H1 (cell line): Measurements from ENCODE around the gene TFPI2. TPM values are rescaled to one million over a fixed set of nuclear protein-coding genes. Genes with fewer than 3 reads are reported as not detected.

Source experiments
- CTCF ChIA-PET: fragments of 300-600 bp; sonication (Branson Sonifier 250); formaldehyde crosslinking; loops from one replicate; lab custom pipeline; 2021; ENCODE audit not compliant: partially characterized antibody; lab: Charles Lee
- POLR2A ChIA-PET: fragments of 300-600 bp; sonication (Branson Sonifier 250); formaldehyde crosslinking; loops from one replicate; lab custom pipeline; 2021; ENCODE audit warnings: inconsistent platforms; ENCODE audit not compliant: partially characterized antibody; lab: Charles Lee
- DNase-seq, 2 experiments: peaks; one replicate each; pipeline versions ENCODE4 v3.0.0 to v3.0.0-alpha.2; 2010 to 2022; ENCODE audit warnings: low spot score in 2 of 2, low read depth in 1 of 2, mixed read lengths in 1 of 2
- FAIRE-seq: peaks from 2 replicates; lab custom pipeline; 2011; peaks lifted over from hg19 to GRCh38; lab: Jason Lieb, UNC
- H2AFZ ChIP-seq: 2 replicates; pipeline ENCODE4 v1.8.1; 2012; ENCODE audit warnings: low read length, inconsistent platforms
- H2AK5ac ChIP-seq: 2 replicates; pipeline ENCODE4 v1.6.1; 2013; ENCODE audit warnings: low read depth, low read length
- H2BK120ac ChIP-seq: replicated peaks from 2 replicates; pipeline ENCODE3; 2013; ENCODE audit warnings: low read depth, low read length, inconsistent platforms
- H2BK12ac ChIP-seq: 2 replicates; pipeline ENCODE4 v1.6.1; 2013; ENCODE audit warnings: low read depth, low read length
- H2BK15ac ChIP-seq: 2 replicates; pipeline ENCODE4 v1.6.1; 2013; ENCODE audit warnings: low read length
- H2BK20ac ChIP-seq: 2 replicates; pipeline ENCODE4 v1.6.1; 2013; ENCODE audit warnings: low read length
- H2BK5ac ChIP-seq: 2 replicates; pipeline ENCODE4 v1.6.1; 2013; ENCODE audit warnings: low read depth, low read length
- H3K14ac ChIP-seq: 2 replicates; pipeline ENCODE4 v1.6.1; 2013; ENCODE audit warnings: inconsistent platforms; ENCODE audit not compliant: insufficient read length
- H3K18ac ChIP-seq: 2 replicates; pipeline ENCODE4 v1.6.1; 2013; ENCODE audit warnings: low read length; ENCODE audit errors: extremely low read depth
- H3K23ac ChIP-seq: 2 replicates; pipeline ENCODE4 v1.6.1; 2013; ENCODE audit warnings: inconsistent platforms; ENCODE audit not compliant: insufficient read length
- H3K23me2 ChIP-seq: 2 replicates; pipeline ENCODE4 v1.6.1; 2013; ENCODE audit warnings: low read depth, low read length
- H3K27ac ChIP-seq: 2 replicates; pipeline ENCODE4 v1.6.1; 2011; ENCODE audit warnings: low read depth, low read length, inconsistent platforms
- H3K27me3 ChIP-seq, 4 experiments: replicated peaks in 1 of 4; 1 replicate in 1 of 4; 2 replicates in 3 of 4; pipeline versions ENCODE4 v1.6.1 to v1.8.1; 2011 to 2013; ENCODE audit warnings: low read length in 3 of 4, mild to moderate bottlenecking in 3 of 4, inconsistent platforms in 2 of 4, mixed read lengths in 2 of 4, moderate library complexity in 1 of 4; ENCODE audit not compliant: control insufficient read depth in 3 of 4, insufficient read depth in 3 of 4; ENCODE audit errors: extremely low read depth in 1 of 4
- H3K36me3 ChIP-seq, 4 experiments: 2 replicates each; pipeline versions ENCODE4 v1.6.1 to v1.8.1; 2011 to 2013; ENCODE audit warnings: mild to moderate bottlenecking in 4 of 4, low read length in 3 of 4, moderate library complexity in 2 of 4, control low read depth in 1 of 4, inconsistent platforms in 1 of 4; ENCODE audit not compliant: insufficient read depth in 4 of 4, control insufficient read depth in 2 of 4
- H3K4ac ChIP-seq: replicated peaks from 2 replicates; pipeline ENCODE3; 2013; ENCODE audit warnings: low read length, low read depth, mixed read lengths, inconsistent platforms; ENCODE audit not compliant: insufficient read length
- H3K4me1 ChIP-seq, 4 experiments: replicated peaks in 1 of 4; 1 replicate in 1 of 4; 2 replicates in 3 of 4; pipeline versions ENCODE4 v1.6.1 to v1.8.1; 2011 to 2013; ENCODE audit warnings: low read length in 3 of 4, inconsistent platforms in 2 of 4, mixed read lengths in 1 of 4; ENCODE audit not compliant: insufficient read depth in 4 of 4, control insufficient read depth in 3 of 4
- H3K4me2 ChIP-seq, 2 experiments: 2 replicates each; pipeline versions ENCODE4 v1.6.1 to v1.8.1; 2011 to 2013; ENCODE audit warnings: low read depth in 2 of 2, low read length in 2 of 2, control low read depth in 1 of 2, inconsistent platforms in 1 of 2, mild to moderate bottlenecking in 1 of 2; ENCODE audit not compliant: insufficient read depth in 1 of 2
- H3K4me3 ChIP-seq, 4 experiments: fragments of 200-600, 300-600 bp in 1 of 4; sonication (generic), shearing (Covaris generic), sonication (Bioruptor Twin) in 1 of 4; 2 replicates each; pipeline versions ENCODE4 v1.5.1 to v1.8.1; 2011 to 2016; ENCODE audit warnings: low read length in 4 of 4, low read depth in 3 of 4, control low read depth in 2 of 4, inconsistent platforms in 2 of 4, mild to moderate bottlenecking in 2 of 4, mixed read lengths in 1 of 4, moderate library complexity in 1 of 4; ENCODE audit not compliant: insufficient read depth in 2 of 4; ENCODE audit errors: extremely low read depth in 1 of 4
- H3K56ac ChIP-seq: replicated peaks from 2 replicates; pipeline ENCODE3; 2013; ENCODE audit warnings: low read depth, mild to moderate bottlenecking, mixed read lengths, low read length, inconsistent platforms; ENCODE audit not compliant: insufficient read length
- H3K79me1 ChIP-seq: 2 replicates; pipeline ENCODE4 v1.6.1; 2013; ENCODE audit warnings: low read depth, low read length, control low read depth
- H3K79me2 ChIP-seq, 2 experiments: 2 replicates each; pipeline versions ENCODE4 v1.6.1 to v1.8.1; 2012 to 2013; ENCODE audit warnings: low read length in 2 of 2, mild to moderate bottlenecking in 2 of 2, inconsistent platforms in 1 of 2; ENCODE audit not compliant: insufficient read depth in 2 of 2, control insufficient read depth in 1 of 2
- H3K9ac ChIP-seq, 4 experiments: replicated peaks in 1 of 4; 1 replicate in 1 of 4; 2 replicates in 3 of 4; pipeline versions ENCODE4 v1.6.1 to v1.8.1; 2011 to 2013; ENCODE audit warnings: low read depth in 3 of 4, low read length in 3 of 4, control low read depth in 2 of 4, mild to moderate bottlenecking in 2 of 4, moderate library complexity in 2 of 4, inconsistent platforms in 1 of 4; ENCODE audit errors: extremely low read depth in 1 of 4
- H3K9me3 ChIP-seq, 2 experiments: 2 replicates each; pipeline versions ENCODE4 v1.6.1 to v1.8.1; 2012 to 2013; ENCODE audit warnings: mild to moderate bottlenecking in 2 of 2, moderate library complexity in 2 of 2, control low read depth in 1 of 2, inconsistent platforms in 1 of 2, low read depth in 1 of 2, low read length in 1 of 2, mixed read lengths in 1 of 2; ENCODE audit not compliant: insufficient read depth in 2 of 2
- H4K20me1 ChIP-seq, 2 experiments: replicated peaks in 1 of 2; 2 replicates each; pipeline versions ENCODE3 to v1.8.1; 2011 to 2013; ENCODE audit warnings: inconsistent platforms in 2 of 2, low read length in 2 of 2, mild to moderate bottlenecking in 1 of 2; ENCODE audit not compliant: insufficient read depth in 2 of 2, control insufficient read depth in 1 of 2
- H4K5ac ChIP-seq: 2 replicates; pipeline ENCODE4 v1.6.1; 2013; ENCODE audit warnings: low read length, low read depth, mixed read lengths, inconsistent platforms; ENCODE audit not compliant: insufficient read length
- H4K8ac ChIP-seq: 2 replicates; pipeline ENCODE4 v1.8.0; 2013; ENCODE audit warnings: mild to moderate bottlenecking, moderate library complexity, low read length, inconsistent platforms; ENCODE audit not compliant: insufficient read depth; ENCODE audit errors: extremely low read depth
- H4K91ac ChIP-seq: replicated peaks from 2 replicates; pipeline ENCODE3; 2013; ENCODE audit warnings: low read length, mixed read lengths, inconsistent platforms; ENCODE audit not compliant: insufficient read length
- ATF2 ChIP-seq: IDR thresholded peaks from 2 replicates; pipeline ENCODE4 v1.6.1; 2012; ENCODE audit warnings: low read length, inconsistent platforms
- CBX5 ChIP-seq: fragments of 300-800, 300-1000 bp; sonication (generic); IDR thresholded peaks from 2 replicates; pipeline ENCODE4 v1.7.1; 2016; ENCODE audit warnings: antibody characterized with exemption, low read length, low read depth
- CHD2 ChIP-seq: IDR thresholded peaks from 2 replicates; pipeline ENCODE4 v1.6.1; 2012; ENCODE audit warnings: low read length, improper control_type of control experiment
- CTCF ChIP-seq, 3 experiments: IDR thresholded peaks; 1 replicate in 2 of 3; 2 replicates in 1 of 3; pipeline versions ENCODE4 v1.5.1 to v1.6.1; 2011; ENCODE audit warnings: low read length in 3 of 3, mild to moderate bottlenecking in 3 of 3, inconsistent platforms in 2 of 3, low read depth in 1 of 3, moderate library complexity in 1 of 3; ENCODE audit not compliant: insufficient read depth in 1 of 3; ENCODE audit errors: control extremely low read depth in 1 of 3
- EP300 ChIP-seq, 2 experiments: IDR thresholded peaks; 1 replicate in 1 of 2; 2 replicates in 1 of 2; pipeline ENCODE4 v1.6.1; 2011 to 2012; ENCODE audit warnings: low read depth in 2 of 2, low read length in 2 of 2, mild to moderate bottlenecking in 2 of 2, borderline replicate concordance in 1 of 2, inconsistent platforms in 1 of 2, moderate library complexity in 1 of 2
- GABPA ChIP-seq: IDR thresholded peaks from 2 replicates; pipeline ENCODE4 v1.6.1; 2011; ENCODE audit warnings: mild to moderate bottlenecking, low read length, moderate library complexity, borderline replicate concordance; ENCODE audit not compliant: insufficient read depth
- GTF2F1 ChIP-seq: IDR thresholded peaks from 2 replicates; pipeline ENCODE4 v1.6.1; 2012; ENCODE audit warnings: low read depth, low read length, improper control_type of control experiment, borderline replicate concordance
- KDM1A ChIP-seq: fragments of 200-600, 300-600 bp; sonication (generic); IDR thresholded peaks from 2 replicates; pipeline ENCODE4 v1.7.1; 2016; ENCODE audit warnings: mild to moderate bottlenecking, low read length, borderline replicate concordance
- SIN3A ChIP-seq, 2 experiments: IDR thresholded peaks in 1 of 2; conservative IDR thresholded peaks in 1 of 2; 2 replicates each; pipeline ENCODE4 v1.6.1; 2011 to 2012; ENCODE audit warnings: low read length in 2 of 2, improper control_type of control experiment in 1 of 2, low read depth in 1 of 2, mild to moderate bottlenecking in 1 of 2
- TAF1 ChIP-seq: IDR thresholded peaks from 2 replicates; pipeline ENCODE4 v1.6.1; 2011; ENCODE audit warnings: mild to moderate bottlenecking, low read depth, low read length
- polyA plus RNA-seq, 7 experiments: library from polyadenylated mRNA; depleted of rRNA in 3 of 7; stranded (reverse) in 5 of 7; unstranded in 2 of 7; fragments of >200 nt in 5 of 7; fragments of 200-250 nt in 2 of 7; gene quantifications; 1 replicate in 5 of 7; 2 replicates in 1 of 7; 4 replicates in 1 of 7; pipeline versions ENCODE4 v1.2.1 to v1.2.3, GENCODE V29; 2011 to 2013; ENCODE audit warnings: missing spikeins in 2 of 7, mixed read lengths in 2 of 7
- total RNA-seq: library from RNA; stranded (reverse); fragmentation: NEBNext Ultra II Directional; extraction: Animal tissue kit (Norgen Biotek cat#: 25700); gene quantifications from 2 replicates; pipeline ENCODE4 v1.2.1, GENCODE V29; 2021

Gene TFPI2
- total and polyA plus RNA-seq, 2 of the 8 experiments (the other 6 are each of a cell fraction or from before 2014, with no cell fraction given), result 6.8 to 8.9 TPM

- H2BK15ac ChIP-seq, result no peak overlapping the region
- H3K4me3 ChIP-seq, result no peak overlapping the region
- H4K91ac ChIP-seq, result no peak overlapping the region
- H3K14ac ChIP-seq, result no peak overlapping the region
- H2BK12ac ChIP-seq, result no peak overlapping the region
- no peak for FAIRE-seq
- no peaks in the 10 kb centered on the region for H3K9me3 ChIP-seq
- H3K23me2 ChIP-seq, result no peaks in the 10 kb centered on the region
- POLR2A ChIA-PET, result no interaction called here
- H3K18ac ChIP-seq, result no peak overlapping the region
- H2AK5ac ChIP-seq, result no peak overlapping the region
- H2BK120ac ChIP-seq, result no peak overlapping the region
- no peaks in the 10 kb centered on the region for H3K27me3 ChIP-seq
- H3K4me1 ChIP-seq, result no peaks in the 10 kb centered on the region
- CTCF ChIA-PET, result no interaction called here
- no peaks in the 10 kb centered on the region for H3K79me1 ChIP-seq
- TF ChIP-seq CBX5 (no peak), KDM1A (no peak), EP300 (IDR thresholded peaks at IDR 0.05; ENCODE audit: borderline replicate concordance in 1 of 2, low read depth in 2 of 2, low read length in 2 of 2) (no peak), CHD2 (no peak), GTF2F1 (no peak), ATF2 (no peak), TAF1 (no peak), CTCF (IDR thresholded peaks at IDR 0.05; ENCODE audit: control extremely low read depth in 1 of 3, insufficient read depth in 1 of 3, low read depth in 1 of 3, low read length in 3 of 3) (no peak), GABPA (no peak), SIN3A (conservative IDR thresholded peaks at IDR 0.05 in 1 of 2, IDR thresholded peaks at IDR 0.05 in 1 of 2; ENCODE audit: low read depth in 1 of 2, low read length in 2 of 2) (no peak)
- TF ChIP-seq, all 59 proteins: peak for 0
- Histone ChIP-seq H3K23ac (no peak overlapping the region), H3K79me2 (no peaks in the 10 kb centered on the region), H4K8ac (no peak overlapping the region), H3K4me2 (no peak overlapping the region), H3K36me3 (no peaks in the 10 kb centered on the region), H3K4ac (no peak overlapping the region), H2BK5ac (no peak overlapping the region), H3K9ac (no peak overlapping the region), H2BK20ac (no peak overlapping the region), H3K56ac (no peak overlapping the region), H4K5ac (no peak overlapping the region), H4K20me1 (no peaks in the 10 kb centered on the region), H3K27ac (no peak overlapping the region), H2AFZ (no peak overlapping the region)
- no peak for DNase-seq
Observed at GRCh38 chr7:93913197-93913596, 22.6 kb upstream of the TFPI2 start.
